GM10266 (cell line): ENCODE data around the gene KPTN.

ENCODE experiments used
- DNase-seq: peaks from one replicate; pipeline ENCODE4 v3.0.0; 2012; ENCODE audit errors: extremely low spot score
- TF ChIP-seq, protein P1 (sequence below): IDR thresholded peaks from 2 replicates; pipeline ENCODE4 v1.5.1; 2012; ENCODE audit warnings: mild to moderate bottlenecking, low read depth; ENCODE audit not compliant: control insufficient read depth, insufficient read depth; ENCODE audit errors: missing control alignments

The KPTN gene

DNA sequence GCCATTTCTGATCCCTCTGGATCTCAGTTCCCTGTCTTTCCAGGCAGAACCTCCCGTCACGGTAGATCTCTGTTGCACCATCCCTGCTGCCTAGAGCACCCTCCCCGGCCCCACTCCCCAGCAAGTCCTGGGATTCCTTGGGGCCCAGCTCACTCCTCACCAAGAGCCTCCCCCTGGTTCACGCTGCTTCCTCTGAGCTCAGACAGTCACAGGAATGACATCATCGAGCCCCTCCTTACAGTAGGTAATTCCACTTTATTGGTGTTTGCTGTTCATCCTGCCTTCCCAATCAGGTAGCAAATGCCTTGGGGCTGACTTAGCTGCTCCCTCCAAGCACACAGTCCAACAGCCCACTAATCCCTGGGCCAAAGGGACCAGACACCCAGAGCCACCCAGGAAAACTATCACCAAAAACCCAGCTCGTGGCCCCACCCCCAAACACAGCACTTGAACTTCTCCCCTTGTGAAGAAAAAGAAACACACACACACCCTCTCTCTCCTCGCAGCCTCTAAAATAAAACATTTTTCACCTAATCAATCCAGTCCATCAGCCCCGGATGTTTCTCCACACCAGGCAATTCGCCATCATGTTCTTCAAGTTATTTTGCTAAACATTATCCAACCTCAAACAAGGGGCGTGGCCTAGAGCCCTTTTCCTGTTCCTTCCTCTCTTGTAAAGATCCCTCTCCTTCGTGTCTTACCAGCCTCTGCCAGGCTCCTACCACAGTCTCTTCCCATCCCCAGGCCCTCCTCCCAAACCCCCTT lies 28.3 kb upstream of the KPTN start:
- DNase-seq: no peak
- TF ChIP-seq, protein P1, sequence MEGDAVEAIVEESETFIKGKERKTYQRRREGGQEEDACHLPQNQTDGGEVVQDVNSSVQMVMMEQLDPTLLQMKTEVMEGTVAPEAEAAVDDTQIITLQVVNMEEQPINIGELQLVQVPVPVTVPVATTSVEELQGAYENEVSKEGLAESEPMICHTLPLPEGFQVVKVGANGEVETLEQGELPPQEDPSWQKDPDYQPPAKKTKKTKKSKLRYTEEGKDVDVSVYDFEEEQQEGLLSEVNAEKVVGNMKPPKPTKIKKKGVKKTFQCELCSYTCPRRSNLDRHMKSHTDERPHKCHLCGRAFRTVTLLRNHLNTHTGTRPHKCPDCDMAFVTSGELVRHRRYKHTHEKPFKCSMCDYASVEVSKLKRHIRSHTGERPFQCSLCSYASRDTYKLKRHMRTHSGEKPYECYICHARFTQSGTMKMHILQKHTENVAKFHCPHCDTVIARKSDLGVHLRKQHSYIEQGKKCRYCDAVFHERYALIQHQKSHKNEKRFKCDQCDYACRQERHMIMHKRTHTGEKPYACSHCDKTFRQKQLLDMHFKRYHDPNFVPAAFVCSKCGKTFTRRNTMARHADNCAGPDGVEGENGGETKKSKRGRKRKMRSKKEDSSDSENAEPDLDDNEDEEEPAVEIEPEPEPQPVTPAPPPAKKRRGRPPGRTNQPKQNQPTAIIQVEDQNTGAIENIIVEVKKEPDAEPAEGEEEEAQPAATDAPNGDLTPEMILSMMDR: no peak

DNA sequence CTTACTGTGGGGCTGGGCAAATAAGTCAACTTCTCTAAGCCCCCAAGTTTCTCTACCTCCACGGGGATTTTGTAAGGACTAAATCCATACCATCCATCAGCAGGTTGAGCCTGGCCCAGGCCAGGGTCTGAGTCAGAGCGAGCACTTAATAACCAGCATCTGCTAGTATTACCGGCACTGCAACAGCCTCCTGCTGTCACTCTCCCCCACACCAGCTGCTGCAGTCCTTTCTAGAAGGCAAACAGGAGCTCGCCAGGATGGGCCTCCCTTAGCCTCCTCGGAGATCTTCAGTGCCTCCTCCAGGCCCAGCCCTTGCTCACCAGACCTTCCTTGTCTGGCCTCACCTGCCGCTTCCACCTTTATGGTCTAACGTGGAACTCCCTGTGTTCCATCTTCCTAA lies 27.7 kb upstream of the KPTN start:
- DNase-seq: no peak
- TF ChIP-seq, protein P1: no peak

DNA sequence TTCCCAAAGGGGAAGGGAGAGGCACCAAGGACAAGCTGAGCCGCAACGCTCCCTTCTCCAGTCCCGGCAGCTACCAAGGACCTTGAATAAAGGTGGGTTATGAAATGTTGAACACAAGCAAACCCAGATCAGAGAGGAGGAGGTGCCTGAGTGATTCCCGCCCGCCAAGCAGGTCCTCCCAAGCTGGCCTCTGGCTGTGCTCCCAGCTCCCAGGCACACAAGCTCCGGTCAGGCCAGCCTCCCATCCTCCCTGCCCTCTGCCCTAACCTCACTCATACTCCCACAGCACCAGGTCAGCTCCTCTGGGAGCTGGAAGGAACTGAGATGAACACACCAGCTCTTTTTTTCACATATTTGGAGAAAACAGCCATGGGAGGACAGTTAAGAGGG lies 27.1 kb upstream of the KPTN start:
- TF ChIP-seq, protein P1: no peak
- no peak for DNase-seq

DNA sequence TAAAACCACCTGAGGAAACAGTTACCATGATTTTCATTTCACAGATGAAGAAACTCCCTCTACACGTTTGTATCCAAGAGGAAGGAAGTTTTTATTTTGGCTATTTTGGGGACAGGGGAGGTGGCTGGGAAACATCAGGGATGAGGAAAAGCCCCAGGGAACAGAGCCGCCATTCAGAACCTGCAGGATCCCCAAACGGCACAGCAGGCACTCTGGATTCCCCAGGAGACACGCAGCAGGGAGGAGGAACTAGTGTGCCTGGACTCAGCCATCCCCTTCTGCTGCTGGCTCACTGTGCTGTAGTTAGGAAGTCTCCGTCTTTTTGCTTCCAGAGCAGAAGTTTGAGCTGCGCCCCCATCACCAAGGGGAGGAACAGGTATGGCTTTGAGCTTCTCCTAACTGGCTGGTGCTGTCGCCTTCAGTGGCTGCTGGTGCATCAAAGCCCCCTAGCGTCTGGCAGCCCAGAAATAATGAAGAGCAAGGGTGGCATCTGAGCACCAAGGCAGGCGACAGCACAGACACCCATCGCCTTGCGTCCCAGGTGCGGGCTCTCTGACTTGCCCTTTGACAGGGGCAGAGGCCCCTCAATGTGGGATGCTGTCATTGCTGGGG lies 26.6 kb upstream of the KPTN start:
- no peak for DNase-seq
- TF ChIP-seq, protein P1: no peak

DNA sequence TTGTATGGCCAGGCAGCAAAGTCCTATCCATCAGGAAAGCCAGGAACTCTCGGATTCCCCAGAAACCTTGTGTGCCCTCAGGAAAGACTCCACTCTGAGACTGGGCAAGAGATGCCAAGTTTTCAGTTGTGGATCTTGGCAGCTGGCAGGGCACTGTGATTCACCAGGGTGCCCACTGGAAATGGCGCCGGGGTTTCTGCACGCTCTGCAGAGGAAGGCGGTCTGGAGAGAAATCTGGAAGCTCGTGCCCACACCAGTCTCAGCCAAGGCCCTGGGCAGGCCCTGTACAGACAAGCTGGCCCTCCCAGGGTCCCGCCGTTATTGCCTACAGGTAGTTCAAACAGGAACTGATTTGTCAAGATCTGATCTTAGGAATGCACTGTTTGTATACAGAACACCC lies 26.0 kb upstream of the KPTN start:
- TF ChIP-seq, protein P1: no peak
- no peak for DNase-seq

DNA sequence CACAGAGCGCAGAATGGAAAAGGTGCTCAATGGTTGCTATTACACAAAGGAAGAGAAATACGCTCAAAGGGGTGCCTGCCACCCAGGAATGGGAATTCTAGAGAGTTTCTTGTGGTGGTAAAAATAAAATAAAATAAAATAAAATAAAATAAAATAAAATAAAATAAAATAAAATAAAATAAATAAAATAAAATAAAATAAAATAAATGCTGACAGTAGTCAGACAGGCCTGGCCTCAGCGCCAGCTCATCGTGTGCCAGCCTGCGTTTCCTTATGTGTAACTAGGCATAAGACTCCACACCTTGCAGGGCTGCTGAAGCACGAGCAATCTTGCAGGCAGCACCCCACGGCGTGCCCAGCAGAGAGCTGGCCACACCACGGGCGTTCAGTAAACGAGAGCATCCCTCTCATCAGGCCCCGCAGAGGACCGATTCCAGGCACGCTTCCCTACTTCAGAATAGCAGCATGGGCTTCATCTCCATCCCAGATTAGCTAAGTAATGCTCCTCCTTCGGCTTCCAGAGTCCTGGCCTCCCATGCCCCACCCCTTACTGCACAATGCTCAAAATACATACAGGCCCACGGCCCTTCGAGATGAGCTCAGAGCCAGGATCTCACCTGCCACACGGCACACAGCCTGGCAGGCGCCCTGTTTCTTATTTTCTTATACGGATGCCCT lies 25.3 kb upstream of the KPTN start:
- TF ChIP-seq, protein P1: no peak

DNA sequence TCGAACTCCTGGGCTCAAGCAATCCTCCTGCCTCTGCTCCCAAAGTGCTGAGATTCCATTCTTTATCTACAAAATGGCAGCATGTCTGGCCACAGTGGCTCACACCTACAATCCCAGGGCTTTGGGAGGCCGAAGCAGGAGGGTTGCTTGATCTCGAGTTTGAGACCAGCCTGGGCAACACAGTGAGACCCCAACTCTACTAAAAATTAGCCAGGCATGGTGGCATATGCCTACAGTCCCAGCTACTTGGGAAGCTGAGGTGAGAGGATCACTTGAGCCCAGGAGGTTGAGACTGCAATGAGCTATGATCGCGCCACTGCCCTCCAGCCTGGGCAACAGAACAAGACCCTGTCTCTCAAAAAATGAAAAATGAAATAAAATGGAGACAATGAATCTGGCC lies 24.7 kb upstream of the KPTN start:
- TF ChIP-seq, protein P1: no peak
- DNase-seq: no peak

More for the DNA sequence above, 25.3 kb upstream of the KPTN start:
- DNase-seq: no peak
